Peyer's patch (tissue), 4 donors: Measurements from ENCODE around the gene ZNF76.

Source experiments
- POLR2A ChIP-seq, 2 donors: fragments of 450-650 bp; IDR thresholded peaks; one replicate each; pipeline ENCODE4 v1.5.1; 2017; ENCODE audit warnings: antibody characterized with exemption in 2 of 2, mild to moderate bottlenecking in 2 of 2, moderate library complexity in 2 of 2
- TF ChIP-seq, protein P1 (sequence below), 6 experiments: fragments of 450-650 bp in 4 of 6; fragments of 200-600 bp in 2 of 6; sonication (generic) in 1 of 6; IDR thresholded peaks; one replicate each; pipeline ENCODE4 v1.5.1; 2017 to 2019; ENCODE audit warnings: antibody characterized with exemption in 6 of 6, mild to moderate bottlenecking in 3 of 6, moderate library complexity in 1 of 6

GRCh38 chr6:35267446-35267845 lies 7.9 kb downstream of the ZNF76 start:
- TF ChIP-seq, protein P1, sequence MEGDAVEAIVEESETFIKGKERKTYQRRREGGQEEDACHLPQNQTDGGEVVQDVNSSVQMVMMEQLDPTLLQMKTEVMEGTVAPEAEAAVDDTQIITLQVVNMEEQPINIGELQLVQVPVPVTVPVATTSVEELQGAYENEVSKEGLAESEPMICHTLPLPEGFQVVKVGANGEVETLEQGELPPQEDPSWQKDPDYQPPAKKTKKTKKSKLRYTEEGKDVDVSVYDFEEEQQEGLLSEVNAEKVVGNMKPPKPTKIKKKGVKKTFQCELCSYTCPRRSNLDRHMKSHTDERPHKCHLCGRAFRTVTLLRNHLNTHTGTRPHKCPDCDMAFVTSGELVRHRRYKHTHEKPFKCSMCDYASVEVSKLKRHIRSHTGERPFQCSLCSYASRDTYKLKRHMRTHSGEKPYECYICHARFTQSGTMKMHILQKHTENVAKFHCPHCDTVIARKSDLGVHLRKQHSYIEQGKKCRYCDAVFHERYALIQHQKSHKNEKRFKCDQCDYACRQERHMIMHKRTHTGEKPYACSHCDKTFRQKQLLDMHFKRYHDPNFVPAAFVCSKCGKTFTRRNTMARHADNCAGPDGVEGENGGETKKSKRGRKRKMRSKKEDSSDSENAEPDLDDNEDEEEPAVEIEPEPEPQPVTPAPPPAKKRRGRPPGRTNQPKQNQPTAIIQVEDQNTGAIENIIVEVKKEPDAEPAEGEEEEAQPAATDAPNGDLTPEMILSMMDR (IDR thresholded peaks at IDR 0.05), result no peak
- TF ChIP-seq POLR2A (IDR thresholded peaks at IDR 0.05), result no peak
